ENCODE results near the gene TOR2A.

TOR2A gene

GRCh38 chr9:127733614-127734013 lies 1.5 kb downstream of the TOR2A start:
- Mint-ChIP-seq H3K36me3 (ENCODE audit: low read depth) (no peaks in the 10 kb centered on the region), H3K27me3 (ENCODE audit: low read depth, poor library complexity) (peaks cover 16% of the 10 kb centered on the region), H3K4me1 (peaks cover 10% of the 10 kb centered on the region), H3K4me3 (no peak overlapping the region), H3K27ac (no peak overlapping the region), H3K9me3 (no peaks in the 10 kb centered on the region)
- no peak for DNase-seq
- TF ChIP-seq, protein P1, sequence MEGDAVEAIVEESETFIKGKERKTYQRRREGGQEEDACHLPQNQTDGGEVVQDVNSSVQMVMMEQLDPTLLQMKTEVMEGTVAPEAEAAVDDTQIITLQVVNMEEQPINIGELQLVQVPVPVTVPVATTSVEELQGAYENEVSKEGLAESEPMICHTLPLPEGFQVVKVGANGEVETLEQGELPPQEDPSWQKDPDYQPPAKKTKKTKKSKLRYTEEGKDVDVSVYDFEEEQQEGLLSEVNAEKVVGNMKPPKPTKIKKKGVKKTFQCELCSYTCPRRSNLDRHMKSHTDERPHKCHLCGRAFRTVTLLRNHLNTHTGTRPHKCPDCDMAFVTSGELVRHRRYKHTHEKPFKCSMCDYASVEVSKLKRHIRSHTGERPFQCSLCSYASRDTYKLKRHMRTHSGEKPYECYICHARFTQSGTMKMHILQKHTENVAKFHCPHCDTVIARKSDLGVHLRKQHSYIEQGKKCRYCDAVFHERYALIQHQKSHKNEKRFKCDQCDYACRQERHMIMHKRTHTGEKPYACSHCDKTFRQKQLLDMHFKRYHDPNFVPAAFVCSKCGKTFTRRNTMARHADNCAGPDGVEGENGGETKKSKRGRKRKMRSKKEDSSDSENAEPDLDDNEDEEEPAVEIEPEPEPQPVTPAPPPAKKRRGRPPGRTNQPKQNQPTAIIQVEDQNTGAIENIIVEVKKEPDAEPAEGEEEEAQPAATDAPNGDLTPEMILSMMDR (IDR thresholded peaks at IDR 0.05), result no peak

GRCh38 chr9:127732444-127732843 lies 2.6 kb downstream of the TOR2A start:
- H3K36me3 Mint-ChIP-seq (ENCODE audit: low read depth), result no peaks in the 10 kb centered on the region
- H3K4me1 Mint-ChIP-seq, result peaks cover 10% of the 10 kb centered on the region
- peaks cover 13% of the 10 kb centered on the region for H3K27me3 Mint-ChIP-seq (ENCODE audit: low read depth, poor library complexity)
- TF ChIP-seq, protein P1 (IDR thresholded peaks at IDR 0.05), result no peak
- no peak overlapping the region for H3K4me3 Mint-ChIP-seq
- no peak overlapping the region for H3K27ac Mint-ChIP-seq
- no peaks in the 10 kb centered on the region for H3K9me3 Mint-ChIP-seq
- DNase-seq, result no peak

- no peak overlapping the region for H3K4me3 Mint-ChIP-seq
- no peak for DNase-seq
- no peaks in the 10 kb centered on the region for H3K36me3 Mint-ChIP-seq (ENCODE audit: low read depth)
- H3K4me1 Mint-ChIP-seq, result peaks cover 10% of the 10 kb centered on the region
- TF ChIP-seq, protein P1 (IDR thresholded peaks at IDR 0.05), result no peak
- peaks cover 10% of the 10 kb centered on the region for H3K27me3 Mint-ChIP-seq (ENCODE audit: low read depth, poor library complexity)
- H3K27ac Mint-ChIP-seq, result no peak overlapping the region
- H3K9me3 Mint-ChIP-seq, result no peaks in the 10 kb centered on the region
These were observed 3.2 kb downstream of the TOR2A start for GRCh38 chr9:127731938-127732337.

GRCh38 chr9:127730799-127731410 lies 4.2 kb downstream of the TOR2A start:
- DNase-seq, result no peak
- TF ChIP-seq, protein P1 (IDR thresholded peaks at IDR 0.05), result no peak
- Mint-ChIP-seq H3K36me3 (ENCODE audit: low read depth) (no peaks in the 10 kb centered on the region), H3K4me3 (no peak overlapping the region), H3K27me3 (ENCODE audit: low read depth, poor library complexity) (peaks cover under 1% of the 10 kb centered on the region), H3K9me3 (no peaks in the 10 kb centered on the region), H3K4me1 (peaks cover 10% of the 10 kb centered on the region), H3K27ac (no peak overlapping the region)

GRCh38 chr9:127730262-127730661 lies 4.8 kb downstream of the TOR2A start:
- no peak overlapping the region for H3K4me3 Mint-ChIP-seq
- no peaks in the 10 kb centered on the region for H3K36me3 Mint-ChIP-seq (ENCODE audit: low read depth)
- TF ChIP-seq, protein P1 (IDR thresholded peaks at IDR 0.05), result no peak

More at GRCh38 chr9:127730262-127730661, 4.8 kb downstream of the TOR2A start:
- no peaks in the 10 kb centered on the region for H3K9me3 Mint-ChIP-seq
- H3K27ac Mint-ChIP-seq, result no peak overlapping the region
- H3K4me1 Mint-ChIP-seq, result peaks cover 10% of the 10 kb centered on the region
- DNase-seq, result no peak
- no peaks in the 10 kb centered on the region for H3K27me3 Mint-ChIP-seq (ENCODE audit: low read depth, poor library complexity)

All from nephron progenitor cell (in vitro differentiated cells).